K562 (cell line): Measurements from ENCODE around the gene HSF5. TPM values are rescaled to one million over a fixed set of nuclear protein-coding genes. Genes with fewer than 3 reads are reported as not detected.

ENCODE experiments used
- CCAR2 ChIP-seq: fragments of 200-400 bp; formaldehyde crosslinking; IDR thresholded peaks from 2 replicates; pipeline ENCODE4 v1.6.1; 2017; ENCODE audit warnings: mild to moderate bottlenecking, low read depth, low read length
- CEBPB ChIP-seq: fragments of 450-650 bp; IDR thresholded peaks from 2 replicates; pipeline ENCODE4 v1.6.1; 2016; ENCODE audit warnings: missing genetic modification characterization, missing compliant biosample characterization
- CEBPG ChIP-seq, 3 experiments: fragments of 200-800 bp in 1 of 3; sonication (Bioruptor generic) in 1 of 3; sonication (generic) in 1 of 3; formaldehyde crosslinking in 1 of 3; IDR thresholded peaks in 2 of 3; conservative IDR thresholded peaks in 1 of 3; 2 replicates each; pipeline versions ENCODE4 v1.6.1 to v1.8.0; 2016 to 2022; ENCODE audit warnings: missing compliant biosample characterization in 2 of 3, missing genetic modification characterization in 2 of 3, mild to moderate bottlenecking in 1 of 3, missing genetic modification reagents in 1 of 3
- ELF2 ChIP-seq: fragments of 250-450 bp; sonication (Bioruptor Pico); IDR thresholded peaks from 2 replicates; pipeline ENCODE4 v1.5.0; 2021; ENCODE audit warnings: mild to moderate bottlenecking
- MTA1 ChIP-seq: fragments of 450-650 bp; IDR thresholded peaks from 2 replicates; pipeline ENCODE4 v1.6.1; 2017; ENCODE audit warnings: borderline replicate concordance
- NELFE ChIP-seq: IDR thresholded peaks from 2 replicates; pipeline ENCODE4 v1.6.1; 2011; ENCODE audit warnings: mild to moderate bottlenecking; ENCODE audit not compliant: insufficient read depth, insufficient read length
- NR1H2 ChIP-seq: sonication (generic); formaldehyde crosslinking; IDR thresholded peaks from 2 replicates; pipeline ENCODE4 v1.4.0; 2020; ENCODE audit warnings: mild to moderate bottlenecking, missing genetic modification reagents
- POLR2AphosphoS2 ChIP-seq: IDR thresholded peaks from 2 replicates; pipeline ENCODE4 v1.6.1; 2012; ENCODE audit warnings: low read length, improper control_type of control experiment
- RBFOX2 ChIP-seq: fragments of 200-400 bp; formaldehyde crosslinking; IDR thresholded peaks from 2 replicates; pipeline ENCODE4 v1.6.1; 2017; ENCODE audit warnings: low read depth, mild to moderate bottlenecking, low read length, moderate library complexity
- SMAD4 ChIP-seq: fragments of 250-450 bp; sonication (Bioruptor Pico); conservative IDR thresholded peaks from 2 replicates; pipeline ENCODE4 v1.8.0; 2021; ENCODE audit warnings: inconsistent platforms, mild to moderate bottlenecking, moderate library complexity
- SNIP1 ChIP-seq: fragments of 450-650 bp; IDR thresholded peaks from 2 replicates; pipeline ENCODE4 v1.7.1; 2017; ENCODE audit warnings: low read depth, mild to moderate bottlenecking
- SOX6 ChIP-seq: fragments of 450-650 bp; IDR thresholded peaks from 2 replicates; pipeline ENCODE4 v1.6.1; 2014; ENCODE audit warnings: mild to moderate bottlenecking
- TAF9B ChIP-seq: fragments of 450-650 bp; IDR thresholded peaks from 2 replicates; pipeline ENCODE4 v1.6.1; 2018; ENCODE audit warnings: mild to moderate bottlenecking; ENCODE audit not compliant: partially characterized antibody
- TAL1 ChIP-seq: fragments of 450-650 bp; IDR thresholded peaks from 2 replicates; pipeline ENCODE4 v1.6.1; 2016; ENCODE audit warnings: mild to moderate bottlenecking
- TEAD4 ChIP-seq, 2 experiments: sonication (generic) in 1 of 2; formaldehyde crosslinking in 1 of 2; IDR thresholded peaks; 2 replicates each; pipeline versions ENCODE4 v1.6.1 to v1.8.0; 2012 to 2022; ENCODE audit warnings: borderline replicate concordance in 1 of 2, inconsistent platforms in 1 of 2, low read length in 1 of 2, mild to moderate bottlenecking in 1 of 2, missing genetic modification reagents in 1 of 2
- ZEB2 ChIP-seq: fragments of 450-650 bp; IDR thresholded peaks from 2 replicates; pipeline ENCODE4 v1.6.1; 2016
- ZNF224 ChIP-seq: sonication (generic); formaldehyde crosslinking; IDR thresholded peaks from 2 replicates; pipeline ENCODE4 v1.8.0; 2022; ENCODE audit warnings: mild to moderate bottlenecking, missing genetic modification reagents
- polyA plus RNA-seq, 8 experiments: library from polyadenylated mRNA; depleted of rRNA in 4 of 8; stranded (reverse) in 5 of 8; unstranded in 3 of 8; fragments of >200 nt; fragmentation: Nextera tagmentation in 2 of 8; fragmentation: Illumina TruSeq in 1 of 8; extraction: Ambion mirVana in 2 of 8; extraction: Trizol in 1 of 8; gene quantifications; 2 replicates each; pipeline versions ENCODE4 v1.2.1 to v1.2.3, GENCODE V29; 2011 to 2014; ENCODE audit warnings: inconsistent platforms in 1 of 8, missing spikeins in 1 of 8
- total RNA-seq, 7 experiments: library from RNA; depleted of rRNA in 6 of 7; stranded (reverse); fragments of >200 nt in 6 of 7; fragmentation: Illumina TruSeq in 2 of 7; extraction: Trizol in 2 of 7; gene quantifications; 2 replicates each; pipeline versions ENCODE4 v1.2.1 to v1.2.3, GENCODE V29; 2011 to 2021; ENCODE audit warnings: low replicate concordance in 1 of 7
- TF ChIP-seq, protein P1 (sequence below): sonication (generic); formaldehyde crosslinking; IDR thresholded peaks from 2 replicates; pipeline ENCODE4 v1.8.0; 2022; ENCODE audit warnings: mild to moderate bottlenecking, missing genetic modification reagents
- TF ChIP-seq, protein P2 (sequence below): fragments of 450-650 bp; formaldehyde crosslinking; IDR thresholded peaks from 2 replicates; pipeline ENCODE4 v1.4.0; 2022; ENCODE audit warnings: mild to moderate bottlenecking, moderate library complexity
- TF ChIP-seq, protein P3 (sequence below): sonication (generic); formaldehyde crosslinking; IDR thresholded peaks from 2 replicates; pipeline ENCODE4 v1.4.0; 2020; ENCODE audit warnings: mild to moderate bottlenecking, missing genetic modification reagents
- TF ChIP-seq, protein P4 (sequence below): fragments of 250-450 bp; sonication (Bioruptor Pico); IDR thresholded peaks from 2 replicates; pipeline ENCODE4 v1.5.1; 2021; ENCODE audit warnings: mild to moderate bottlenecking

Gene HSF5
- total and polyA plus RNA-seq, 9 of the 15 experiments (the other 6 are each of a cell fraction or from before 2014, with no cell fraction given) = 0.04 TPM; not detected in 8

DNA sequence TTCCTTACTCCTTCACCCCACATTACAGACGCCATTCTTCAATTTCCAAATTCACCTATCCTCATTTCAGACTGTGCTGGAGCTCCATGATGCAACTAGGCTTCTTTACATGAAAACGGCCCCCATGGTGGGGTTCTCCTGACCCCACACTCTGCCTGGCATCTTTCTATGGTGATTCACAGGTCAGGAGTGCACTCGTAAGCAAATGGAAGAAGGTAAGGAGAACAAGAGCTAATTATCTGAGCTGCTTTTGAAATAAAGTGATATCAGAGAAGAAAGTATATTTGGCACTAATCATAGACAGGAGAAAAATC lies 108.7 kb downstream of the HSF5 start (continued):
- TF ChIP-seq, protein P1, sequence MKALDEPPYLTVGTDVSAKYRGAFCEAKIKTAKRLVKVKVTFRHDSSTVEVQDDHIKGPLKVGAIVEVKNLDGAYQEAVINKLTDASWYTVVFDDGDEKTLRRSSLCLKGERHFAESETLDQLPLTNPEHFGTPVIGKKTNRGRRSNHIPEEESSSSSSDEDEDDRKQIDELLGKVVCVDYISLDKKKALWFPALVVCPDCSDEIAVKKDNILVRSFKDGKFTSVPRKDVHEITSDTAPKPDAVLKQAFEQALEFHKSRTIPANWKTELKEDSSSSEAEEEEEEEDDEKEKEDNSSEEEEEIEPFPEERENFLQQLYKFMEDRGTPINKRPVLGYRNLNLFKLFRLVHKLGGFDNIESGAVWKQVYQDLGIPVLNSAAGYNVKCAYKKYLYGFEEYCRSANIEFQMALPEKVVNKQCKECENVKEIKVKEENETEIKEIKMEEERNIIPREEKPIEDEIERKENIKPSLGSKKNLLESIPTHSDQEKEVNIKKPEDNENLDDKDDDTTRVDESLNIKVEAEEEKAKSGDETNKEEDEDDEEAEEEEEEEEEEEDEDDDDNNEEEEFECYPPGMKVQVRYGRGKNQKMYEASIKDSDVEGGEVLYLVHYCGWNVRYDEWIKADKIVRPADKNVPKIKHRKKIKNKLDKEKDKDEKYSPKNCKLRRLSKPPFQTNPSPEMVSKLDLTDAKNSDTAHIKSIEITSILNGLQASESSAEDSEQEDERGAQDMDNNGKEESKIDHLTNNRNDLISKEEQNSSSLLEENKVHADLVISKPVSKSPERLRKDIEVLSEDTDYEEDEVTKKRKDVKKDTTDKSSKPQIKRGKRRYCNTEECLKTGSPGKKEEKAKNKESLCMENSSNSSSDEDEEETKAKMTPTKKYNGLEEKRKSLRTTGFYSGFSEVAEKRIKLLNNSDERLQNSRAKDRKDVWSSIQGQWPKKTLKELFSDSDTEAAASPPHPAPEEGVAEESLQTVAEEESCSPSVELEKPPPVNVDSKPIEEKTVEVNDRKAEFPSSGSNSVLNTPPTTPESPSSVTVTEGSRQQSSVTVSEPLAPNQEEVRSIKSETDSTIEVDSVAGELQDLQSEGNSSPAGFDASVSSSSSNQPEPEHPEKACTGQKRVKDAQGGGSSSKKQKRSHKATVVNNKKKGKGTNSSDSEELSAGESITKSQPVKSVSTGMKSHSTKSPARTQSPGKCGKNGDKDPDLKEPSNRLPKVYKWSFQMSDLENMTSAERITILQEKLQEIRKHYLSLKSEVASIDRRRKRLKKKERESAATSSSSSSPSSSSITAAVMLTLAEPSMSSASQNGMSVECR = no peak
- TF ChIP-seq, protein P2, sequence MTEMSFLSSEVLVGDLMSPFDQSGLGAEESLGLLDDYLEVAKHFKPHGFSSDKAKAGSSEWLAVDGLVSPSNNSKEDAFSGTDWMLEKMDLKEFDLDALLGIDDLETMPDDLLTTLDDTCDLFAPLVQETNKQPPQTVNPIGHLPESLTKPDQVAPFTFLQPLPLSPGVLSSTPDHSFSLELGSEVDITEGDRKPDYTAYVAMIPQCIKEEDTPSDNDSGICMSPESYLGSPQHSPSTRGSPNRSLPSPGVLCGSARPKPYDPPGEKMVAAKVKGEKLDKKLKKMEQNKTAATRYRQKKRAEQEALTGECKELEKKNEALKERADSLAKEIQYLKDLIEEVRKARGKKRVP (CRISPR knock-in tag) = peak; percentile 59; the same call in 1 of the 2 replicates
- TF ChIP-seq ZEB2 (no peak), RBFOX2 (no peak), MTA1 (0 out of 2 replicates have a peak, but pooled peaks have one; percentile 48), TAL1 (no peak), CEBPG (CRISPR knock-in tag; IDR thresholded peaks at IDR 0.05) (peak; percentile 92), CEBPG (tag; conservative IDR thresholded peaks at IDR 0.05 in 1 of 2, IDR thresholded peaks at IDR 0.05 in 1 of 2) (peak in 1 of 2 experiments; percentile 81; a peak in 2 of 4 replicates), TAF9B (no peak), SNIP1 (no peak), CCAR2 (no peak), NELFE (no peak), ELF2 (CRISPR knock-in tag) (no peak), SOX6 (0 out of 2 replicates have a peak, but pooled peaks have one; percentile 2), TEAD4 (IDR thresholded peaks at IDR 0.05; ENCODE audit: low read length) (no peak), TEAD4 (CRISPR knock-in tag; IDR thresholded peaks at IDR 0.05; ENCODE audit: borderline replicate concordance) (no peak), ZNF224 (CRISPR knock-in tag) (no peak), SMAD4 (peak; percentile 67; the same call in 1 of the 2 replicates), NR1H2 (CRISPR knock-in tag) (no peak), POLR2AphosphoS2 (no peak), CEBPB (0 out of 2 replicates have a peak, but pooled peaks have one; percentile 12)
- TF ChIP-seq, protein P3, sequence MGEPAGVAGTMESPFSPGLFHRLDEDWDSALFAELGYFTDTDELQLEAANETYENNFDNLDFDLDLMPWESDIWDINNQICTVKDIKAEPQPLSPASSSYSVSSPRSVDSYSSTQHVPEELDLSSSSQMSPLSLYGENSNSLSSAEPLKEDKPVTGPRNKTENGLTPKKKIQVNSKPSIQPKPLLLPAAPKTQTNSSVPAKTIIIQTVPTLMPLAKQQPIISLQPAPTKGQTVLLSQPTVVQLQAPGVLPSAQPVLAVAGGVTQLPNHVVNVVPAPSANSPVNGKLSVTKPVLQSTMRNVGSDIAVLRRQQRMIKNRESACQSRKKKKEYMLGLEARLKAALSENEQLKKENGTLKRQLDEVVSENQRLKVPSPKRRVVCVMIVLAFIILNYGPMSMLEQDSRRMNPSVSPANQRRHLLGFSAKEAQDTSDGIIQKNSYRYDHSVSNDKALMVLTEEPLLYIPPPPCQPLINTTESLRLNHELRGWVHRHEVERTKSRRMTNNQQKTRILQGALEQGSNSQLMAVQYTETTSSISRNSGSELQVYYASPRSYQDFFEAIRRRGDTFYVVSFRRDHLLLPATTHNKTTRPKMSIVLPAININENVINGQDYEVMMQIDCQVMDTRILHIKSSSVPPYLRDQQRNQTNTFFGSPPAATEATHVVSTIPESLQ (CRISPR knock-in tag) = no peak
- TF ChIP-seq, protein P4, sequence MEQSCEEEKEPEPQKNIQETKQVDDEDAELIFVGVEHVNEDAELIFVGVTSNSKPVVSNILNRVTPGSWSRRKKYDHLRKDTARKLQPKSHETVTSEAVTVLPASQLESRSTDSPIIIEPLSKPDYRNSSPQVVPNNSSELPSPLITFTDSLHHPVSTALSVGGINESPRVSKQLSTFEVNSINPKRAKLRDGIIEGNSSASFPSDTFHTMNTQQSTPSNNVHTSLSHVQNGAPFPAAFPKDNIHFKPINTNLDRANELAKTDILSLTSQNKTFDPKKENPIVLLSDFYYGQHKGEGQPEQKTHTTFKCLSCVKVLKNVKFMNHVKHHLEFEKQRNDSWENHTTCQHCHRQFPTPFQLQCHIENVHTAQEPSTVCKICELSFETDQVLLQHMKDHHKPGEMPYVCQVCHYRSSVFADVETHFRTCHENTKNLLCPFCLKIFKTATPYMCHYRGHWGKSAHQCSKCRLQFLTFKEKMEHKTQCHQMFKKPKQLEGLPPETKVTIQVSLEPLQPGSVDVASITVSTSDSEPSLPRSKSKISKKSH = no peak
